ENCODE data around the gene PDCD2.

Gene PDCD2

DNA sequence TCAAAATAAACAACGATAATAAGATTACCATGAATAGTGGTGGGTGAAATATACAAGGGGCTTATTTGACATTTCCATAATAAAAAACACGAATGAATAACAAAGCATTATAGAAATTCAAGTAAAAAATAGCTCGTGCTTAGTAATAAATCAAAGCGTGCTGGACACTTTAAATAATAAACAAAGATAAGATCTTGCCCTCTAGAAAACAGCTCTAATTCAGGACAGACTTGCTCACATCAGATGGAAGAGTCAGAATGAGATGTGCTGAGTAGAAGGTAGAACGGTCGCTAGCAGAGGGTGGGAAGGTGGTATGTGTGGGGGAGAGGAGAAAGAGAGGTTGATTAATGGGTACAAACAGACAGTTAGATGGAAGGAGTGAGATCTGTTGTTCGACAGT, 58.6 kb downstream of the PDCD2 start:
- no peak overlapping the region for H3K27ac ChIP-seq
- TF ChIP-seq ZFX (IDR thresholded peaks at IDR 0.05) = no peak
- TF ChIP-seq, protein P1, sequence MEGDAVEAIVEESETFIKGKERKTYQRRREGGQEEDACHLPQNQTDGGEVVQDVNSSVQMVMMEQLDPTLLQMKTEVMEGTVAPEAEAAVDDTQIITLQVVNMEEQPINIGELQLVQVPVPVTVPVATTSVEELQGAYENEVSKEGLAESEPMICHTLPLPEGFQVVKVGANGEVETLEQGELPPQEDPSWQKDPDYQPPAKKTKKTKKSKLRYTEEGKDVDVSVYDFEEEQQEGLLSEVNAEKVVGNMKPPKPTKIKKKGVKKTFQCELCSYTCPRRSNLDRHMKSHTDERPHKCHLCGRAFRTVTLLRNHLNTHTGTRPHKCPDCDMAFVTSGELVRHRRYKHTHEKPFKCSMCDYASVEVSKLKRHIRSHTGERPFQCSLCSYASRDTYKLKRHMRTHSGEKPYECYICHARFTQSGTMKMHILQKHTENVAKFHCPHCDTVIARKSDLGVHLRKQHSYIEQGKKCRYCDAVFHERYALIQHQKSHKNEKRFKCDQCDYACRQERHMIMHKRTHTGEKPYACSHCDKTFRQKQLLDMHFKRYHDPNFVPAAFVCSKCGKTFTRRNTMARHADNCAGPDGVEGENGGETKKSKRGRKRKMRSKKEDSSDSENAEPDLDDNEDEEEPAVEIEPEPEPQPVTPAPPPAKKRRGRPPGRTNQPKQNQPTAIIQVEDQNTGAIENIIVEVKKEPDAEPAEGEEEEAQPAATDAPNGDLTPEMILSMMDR (conservative IDR thresholded peaks at IDR 0.05) = no peak

Measured in C4-2B (cell line).